Mucosa of descending colon (tissue), 3 donors: ENCODE results near the gene CPNE4. TPM values are rescaled to one million over a fixed set of nuclear protein-coding genes. Genes with fewer than 3 reads are reported as not detected.

Source experiments
- ATAC-seq: fragments of 200-7000 bp; cut with Tn5 transposase; one replicate; pipeline ENCODE4 v1.9.1; 2020; ENCODE audit warnings: mild to moderate bottlenecking, moderate library complexity
- DNase-seq, 3 donors: peaks; one replicate each; pipeline ENCODE4 v3.0.0-alpha.2; 2020
- H3K36me3 ChIP-seq: fragments of 200-600 bp; one replicate; pipeline ENCODE4 v1.8.0; 2021; ENCODE audit warnings: low read depth, mild to moderate bottlenecking
- H3K4me1 ChIP-seq: fragments of 200-600 bp; one replicate; pipeline ENCODE4 v1.8.0; 2021; ENCODE audit warnings: low read depth, mild to moderate bottlenecking
- H3K4me3 ChIP-seq: fragments of 200-600 bp; one replicate; pipeline ENCODE4 v1.8.0; 2021; ENCODE audit warnings: mild to moderate bottlenecking
- H3K9me3 ChIP-seq: fragments of 200-600 bp; one replicate; pipeline ENCODE4 v1.8.0; 2021; ENCODE audit warnings: mild to moderate bottlenecking
- CTCF ChIP-seq: fragments of 200-600 bp; IDR thresholded peaks from one replicate; pipeline ENCODE4 v1.8.0; 2022; ENCODE audit warnings: antibody characterized with exemption, mild to moderate bottlenecking
- intact Hi-C, 2 donors: fragments of 100-400 bp; cut with DNase I in 1 of 2; cut with micrococcal nuclease in 1 of 2; formaldehyde crosslinking; loops; one replicate each; pipeline versions ENCODE4 v1.11.0 to v1.11.1; 2022; cut with DNase I, micrococcal nuclease
- microRNA-seq: library from miRNA; unstranded; fragments of <30 nt; microRNA quantifications from one replicate; pipeline ENCODE4, GENCODE V29; 2019
- total RNA-seq, 3 donors: library from RNA; stranded (reverse); fragmentation: NEBNext Ultra II Directional in 2 of 3; extraction: Animal tissue kit (Norgen Biotek cat#: 25700) in 2 of 3; gene quantifications; one replicate each; pipeline versions ENCODE4 v1.2.1 to v1.2.4, GENCODE V29; 2021 to 2023
- donor health status: DM: no; HTN: no; CAD: no; lungs with moderate emphysema.
- donor health status: DM: no; HTN: no; CAD: no.
- donor health status: DM: no; HTN: yes; CAD: no.

CPNE4 gene
- total RNA-seq, 3 donors from 2014 or later = 0.96 to 3.0 (median 1.1) TPM

DNA sequence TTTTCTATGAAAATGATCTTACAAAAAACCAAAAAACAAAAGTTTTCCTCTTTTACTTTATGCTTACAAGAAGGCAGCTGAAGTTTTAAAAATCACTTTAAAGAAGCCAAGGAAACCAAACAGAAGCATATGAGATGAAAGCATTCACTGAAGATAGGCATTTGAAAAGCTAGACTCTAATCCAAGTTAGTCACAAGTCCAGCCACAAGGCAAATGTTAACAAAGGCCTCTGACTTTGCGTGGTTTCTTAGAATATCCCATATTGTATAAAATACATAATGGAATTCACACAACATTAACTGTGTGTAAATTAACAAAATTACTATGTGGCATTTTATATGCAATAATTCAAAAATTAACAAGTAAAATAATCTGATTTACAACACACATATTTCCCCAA is 549.7 kb downstream of the CPNE4 start:
- TF ChIP-seq CTCF = no peak
- no peaks in the 10 kb centered on the region for H3K36me3 ChIP-seq
- no peak for DNase-seq

GRCh38 chr3:131484496-131485111 is 550.2 kb downstream of the CPNE4 start:
- no peak for TF ChIP-seq CTCF
- intact Hi-C loops = no loop called here
- H3K36me3 ChIP-seq = no peaks in the 10 kb centered on the region
- DNase-seq (no peak), ATAC-seq (no peak)
- H3K9me3 ChIP-seq = no peaks in the 10 kb centered on the region
- no peaks in the 10 kb centered on the region for H3K4me1 ChIP-seq
- H3K4me3 ChIP-seq = no peak overlapping the region

More for the DNA sequence above, 549.7 kb downstream of the CPNE4 start:
- Histone ChIP-seq H3K4me3 (no peak overlapping the region), H3K9me3 (no peaks in the 10 kb centered on the region), H3K4me1 (no peaks in the 10 kb centered on the region)
- no peak for ATAC-seq
- intact Hi-C loops = no loop called here

Small RNAs within 50 kb of the gene (microRNA-seq; reads per million reads assigned to microRNA genes)
- gene MIR5704 = not detected
